AG09319 (cell line): ENCODE results near the gene ENSA.
"Not testable (repeated sequence)": the region's sequence is repeated elsewhere in the genome, so short reads cannot be mapped to it uniquely, and the experiment has no call there.

Experiments used
- DNase-seq: peaks from one replicate; pipeline ENCODE4 v3.0.0-alpha.2; 2010; ENCODE audit warnings: low read depth; ENCODE audit errors: extremely low read depth
- CTCF ChIP-seq: IDR thresholded peaks from 2 replicates; pipeline ENCODE4 v1.5.1; 2011; ENCODE audit warnings: low read depth, mild to moderate bottlenecking, inconsistent platforms, low read length, moderate library complexity

Gene ENSA

GRCh38 chr1:150629115-150629928 is at the start of gene ENSA:
ENSA (minus strand) TSS chr1:150629612; CDS start chr1:150629470, 142 bp downstream.
- no peak for TF ChIP-seq CTCF
- peak; percentile 99 for DNase-seq

GRCh38 chr1:150678988-150679387 is 49.6 kb upstream of the ENSA start:
- DNase-seq: no peak
- TF ChIP-seq CTCF: no peak

GRCh38 chr1:150674881-150675280 is 45.5 kb upstream of the ENSA start:
- DNase-seq: no peak
- no peak for TF ChIP-seq CTCF

GRCh38 chr1:150663321-150663720 is 33.9 kb upstream of the ENSA start:
- no peak for TF ChIP-seq CTCF
- no peak for DNase-seq

GRCh38 chr1:150662811-150663210 is 33.4 kb upstream of the ENSA start:
- DNase-seq: no peak
- no peak for TF ChIP-seq CTCF

- DNase-seq: no peak
- TF ChIP-seq CTCF: no peak
These were observed 31.7 kb upstream of the ENSA start for GRCh38 chr1:150661156-150661555.

GRCh38 chr1:150660584-150660983 is 31.2 kb upstream of the ENSA start:
- no peak for DNase-seq
- TF ChIP-seq CTCF: no peak

GRCh38 chr1:150657064-150657463 is 27.7 kb upstream of the ENSA start:
- not testable (repeated sequence) for DNase-seq

- not testable (repeated sequence) for DNase-seq
These were observed 25.2 kb upstream of the ENSA start for GRCh38 chr1:150654635-150655034.
